ENCODE data around the gene EYA3.

EYA3 gene

GRCh38 chr1:28035420-28035819 lies 53.0 kb downstream of the EYA3 start:
- in situ Hi-C loops (cut with MboI; ENCODE audit: low pct_unique_long_range_greater_than_20kb, low sequenced_read_pairs, unreplicated experiment): no loop called here
- TF ChIP-seq CTCF (IDR thresholded peaks at IDR 0.05; ENCODE audit: extremely low read depth, insufficient read depth, missing control alignments): no peak

GRCh38 chr1:28032281-28032680 lies 56.1 kb downstream of the EYA3 start:
- TF ChIP-seq CTCF (IDR thresholded peaks at IDR 0.05; ENCODE audit: extremely low read depth, insufficient read depth, missing control alignments): no peak
- in situ Hi-C loops (cut with MboI; ENCODE audit: low pct_unique_long_range_greater_than_20kb, low sequenced_read_pairs, unreplicated experiment): no loop called here
- DNase-seq (ENCODE audit: low spot score): no peak

More at GRCh38 chr1:28035420-28035819, 53.0 kb downstream of the EYA3 start:
- DNase-seq (ENCODE audit: low spot score): no peak

GRCh38 chr1:28031173-28031572 lies 57.2 kb downstream of the EYA3 start:
- in situ Hi-C loops (cut with MboI; ENCODE audit: low pct_unique_long_range_greater_than_20kb, low sequenced_read_pairs, unreplicated experiment): no loop called here
- TF ChIP-seq CTCF (IDR thresholded peaks at IDR 0.05; ENCODE audit: extremely low read depth, insufficient read depth, missing control alignments): no peak
- DNase-seq (ENCODE audit: low spot score): no peak

- DNase-seq (ENCODE audit: low spot score): no peak
- TF ChIP-seq CTCF (IDR thresholded peaks at IDR 0.05; ENCODE audit: extremely low read depth, insufficient read depth, missing control alignments): no peak
- in situ Hi-C loops (cut with MboI; ENCODE audit: low pct_unique_long_range_greater_than_20kb, low sequenced_read_pairs, unreplicated experiment): no loop called here
Observed at GRCh38 chr1:28028873-28029654, 59.3 kb downstream of the EYA3 start.

GRCh38 chr1:28027660-28028059 lies 60.8 kb downstream of the EYA3 start:
- in situ Hi-C loops (cut with MboI; ENCODE audit: low pct_unique_long_range_greater_than_20kb, low sequenced_read_pairs, unreplicated experiment): no loop called here

GRCh38 chr1:28027238-28027637 lies 61.2 kb downstream of the EYA3 start:
- DNase-seq (ENCODE audit: low spot score): no peak

More at GRCh38 chr1:28027660-28028059, 60.8 kb downstream of the EYA3 start:
- DNase-seq (ENCODE audit: low spot score): no peak
- TF ChIP-seq CTCF (IDR thresholded peaks at IDR 0.05; ENCODE audit: extremely low read depth, insufficient read depth, missing control alignments): no peak

More at GRCh38 chr1:28027238-28027637, 61.2 kb downstream of the EYA3 start:
- no peak for TF ChIP-seq CTCF (IDR thresholded peaks at IDR 0.05; ENCODE audit: extremely low read depth, insufficient read depth, missing control alignments)
- in situ Hi-C loops (cut with MboI; ENCODE audit: low pct_unique_long_range_greater_than_20kb, low sequenced_read_pairs, unreplicated experiment): no loop called here
